Left cardiac atrium (tissue), 4 donors: Measurements from ENCODE around the gene KCNJ1. TPM values are rescaled to one million over a fixed set of nuclear protein-coding genes. Genes with fewer than 3 reads are reported as not detected.

Experiments used
- ATAC-seq, 2 donors: fragments of 200-7000 bp; cut with Tn5 transposase; one replicate each; pipeline ENCODE4 v1.9.1; 2020; ENCODE audit warnings: mild to moderate bottlenecking in 2 of 2, moderate library complexity in 2 of 2
- DNase-seq: peaks from one replicate; pipeline ENCODE4 v3.0.0-alpha.2; 2020
- intact Hi-C, 2 donors: fragments of 100-400 bp; cut with DNase I; formaldehyde crosslinking; loops; one replicate each; pipeline versions ENCODE4 v1.14.1 to v1.15.1; 2022 to 2023
- total RNA-seq, 2 donors: library from RNA; stranded (reverse); fragmentation: NEBNext Ultra II Directional; extraction: Animal tissue kit (Norgen Biotek cat#: 25700); gene quantifications; one replicate each; pipeline ENCODE4 v1.2.1, GENCODE V29; 2021
- donor health status: DM: no; HTN: yes; CAD: no.
- donor health status: DM: no; HTN: yes; CAD: no; lungs with severe emphysema.
- donor health status: DM: yes; HTN: yes; CAD: no.
- donor health status: Dilated cardiomyopathy.

Gene KCNJ1
- total RNA-seq, 2 donors from 2014 or later = not detected

DNA sequence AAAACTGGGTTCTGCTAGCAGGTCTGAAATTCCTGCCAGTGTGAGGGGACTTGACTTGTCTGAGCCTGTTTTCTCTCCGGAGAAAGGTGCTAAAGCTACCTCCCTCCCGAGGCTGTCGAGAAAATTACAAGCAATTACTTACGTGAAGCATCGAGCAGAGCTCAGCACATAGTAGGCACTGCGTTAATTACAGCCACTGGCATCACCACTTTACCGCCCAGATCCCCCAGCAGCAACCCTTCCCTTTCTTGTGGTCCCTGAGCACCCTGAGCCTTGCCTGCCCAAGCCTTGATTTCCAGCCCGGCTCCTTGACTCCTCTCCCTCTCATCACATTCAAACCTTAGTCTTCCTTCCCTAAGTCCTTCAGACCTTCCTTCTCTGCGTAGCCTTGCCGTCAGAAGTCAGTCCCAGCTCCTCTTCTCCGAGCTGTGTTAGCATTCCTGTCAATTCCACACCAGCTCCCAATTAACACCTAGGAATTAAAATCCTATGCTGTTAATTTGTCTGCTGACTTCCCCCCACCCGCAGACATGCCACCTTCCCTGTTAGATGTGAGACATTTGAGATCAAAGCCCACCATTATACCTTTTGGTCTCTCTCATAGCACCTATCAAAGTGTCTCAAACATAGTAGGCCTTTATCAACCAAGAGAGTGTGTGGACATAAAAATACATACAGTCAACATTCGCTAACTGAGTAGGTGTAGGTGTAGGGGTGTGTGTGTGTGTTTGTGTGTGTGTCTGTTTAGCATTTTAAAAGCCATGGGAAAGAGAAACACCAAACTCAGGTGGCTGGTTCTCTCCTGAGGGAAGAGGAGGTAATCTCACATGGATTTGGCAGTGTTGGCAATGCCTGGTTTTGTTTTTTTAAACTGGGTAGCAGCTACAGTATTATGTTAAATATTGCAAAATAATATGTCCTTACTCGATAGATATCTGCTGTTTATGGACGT is 21.2 kb upstream of the KCNJ1 start:
- intact Hi-C loops = loop anchor here in 1 of 2 donors (5.0 kb wide), 1 partner anchor 69 kb away; no protein-coding TSS in a partner anchor
- DNase-seq (no peak), ATAC-seq (no peak)

DNA sequence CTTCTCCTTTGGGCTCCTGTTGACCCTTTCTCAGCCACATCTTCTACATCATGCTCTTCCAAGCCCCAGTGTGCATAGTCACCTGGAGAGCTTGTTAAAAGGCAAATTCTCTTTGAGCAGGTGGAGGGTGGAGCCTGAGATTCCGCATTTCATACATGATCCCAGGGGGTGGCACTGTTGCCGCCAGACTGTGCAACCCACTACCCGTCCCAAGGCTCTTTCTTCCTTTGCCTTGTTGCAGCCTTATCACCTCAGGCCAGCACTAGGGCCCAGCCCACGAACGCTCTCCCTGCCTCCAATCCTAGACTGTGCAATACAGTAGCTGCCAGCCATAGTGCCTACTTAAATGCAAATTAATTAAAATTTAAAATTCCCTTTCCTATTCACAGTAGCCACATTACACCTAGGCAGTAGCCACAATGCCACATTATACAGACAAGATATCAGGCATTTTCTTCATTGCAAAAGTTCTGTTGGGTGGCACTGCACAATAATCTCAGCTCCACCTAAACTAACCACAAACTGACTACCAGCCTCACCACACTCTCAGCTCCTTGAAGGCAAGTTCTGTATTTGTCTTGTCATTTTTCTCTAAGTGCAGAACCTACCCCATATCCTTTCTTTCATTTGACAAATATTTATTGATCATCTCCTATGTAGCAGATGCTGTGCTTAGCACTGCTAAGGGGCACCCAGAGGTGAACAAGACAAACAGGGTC is 19.5 kb upstream of the KCNJ1 start:
- intact Hi-C loops = loop anchor here in 1 of 2 donors (5.0 kb wide), 1 partner anchor 71 kb away; no protein-coding TSS in a partner anchor
- DNase-seq = no peak
- peak in 1 of 2 donors; percentile 28 for ATAC-seq

DNA sequence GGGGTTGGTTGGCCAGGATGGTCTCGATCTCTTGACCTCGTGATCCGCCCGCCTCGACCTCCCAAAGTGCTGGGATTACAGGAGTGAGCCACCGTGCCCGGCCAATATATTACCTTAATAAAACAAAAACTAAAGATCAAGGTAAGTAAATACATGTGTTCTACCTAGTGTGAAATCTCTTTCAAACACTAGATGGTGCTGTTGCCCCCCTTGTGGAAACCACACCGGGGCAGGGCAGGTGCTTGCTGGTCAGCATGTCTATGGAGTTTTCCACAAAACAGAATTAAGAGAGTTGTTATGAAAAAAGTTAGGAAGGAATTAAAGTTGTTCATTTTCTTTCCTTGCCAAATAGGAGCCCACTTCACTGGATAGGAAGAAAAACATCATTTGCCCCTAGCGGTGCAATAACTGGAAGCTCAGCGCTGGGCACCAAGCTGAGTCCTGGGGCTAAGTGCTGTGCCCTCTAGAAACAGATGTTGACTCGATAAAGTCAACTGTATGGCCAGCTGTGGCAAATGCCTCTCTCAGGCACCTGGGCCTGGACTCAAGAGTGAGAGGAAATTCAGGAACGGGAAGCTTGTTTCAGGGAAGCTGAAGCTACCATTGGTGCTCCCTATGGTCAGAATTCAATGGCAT is 17.7 kb upstream of the KCNJ1 start:
- ATAC-seq (peak; percentile 77 to 80), DNase-seq (no peak)
- intact Hi-C loops = loop anchor here (2.0 to 5.0 kb wide), 2 partner anchors 72 kb away; no protein-coding TSS in a partner anchor

DNA sequence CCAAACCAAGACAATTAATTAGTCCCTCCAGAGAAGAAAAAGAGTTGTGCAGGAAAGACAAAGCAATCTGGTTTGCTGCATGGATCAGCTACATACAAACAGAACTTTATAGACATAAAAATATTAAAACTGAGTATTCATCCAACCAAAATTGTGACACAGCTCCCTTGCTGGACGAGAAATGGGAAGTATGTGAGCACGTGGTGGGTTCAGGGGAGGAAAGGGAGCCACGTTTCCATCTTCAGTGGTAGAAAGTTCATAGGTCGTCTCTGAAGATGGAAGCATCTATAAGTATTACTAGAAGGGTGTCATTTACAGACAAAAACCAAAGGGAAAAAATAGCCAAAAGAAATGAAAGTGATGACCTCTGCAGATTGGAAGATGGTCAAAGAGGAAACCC is 17.0 kb upstream of the KCNJ1 start:
- intact Hi-C loops = loop anchor here in 1 of 2 donors (2.0 kb wide), 1 partner anchor 73 kb away; no protein-coding TSS in a partner anchor
- ATAC-seq = no peak
- DNase-seq = no peak

GRCh38 chr11:128882451-128882850 is 15.4 kb upstream of the KCNJ1 start:
- ATAC-seq = no peak
- no peak for DNase-seq
- intact Hi-C loops = no loop called here

DNA sequence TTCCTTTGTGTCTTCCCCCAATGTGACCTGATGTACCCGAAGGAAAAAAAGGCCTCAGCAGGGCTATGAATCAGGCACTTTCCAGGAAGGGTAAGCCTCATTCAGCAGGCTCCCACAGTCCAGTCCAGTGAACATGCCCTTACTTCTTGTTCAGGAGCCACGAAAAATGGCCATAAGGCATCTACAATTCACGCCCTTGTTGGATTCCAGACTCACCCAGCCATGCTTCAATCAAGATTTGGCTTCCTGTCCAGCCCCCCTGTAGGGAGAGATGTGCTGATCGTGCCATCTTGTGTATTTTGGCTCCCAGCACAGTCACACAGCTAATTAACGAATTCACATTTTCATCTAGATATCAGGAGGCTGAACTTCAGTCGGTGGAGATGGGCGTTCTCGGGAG is 14.1 kb upstream of the KCNJ1 start:
- ATAC-seq (no peak), DNase-seq (no peak)
- intact Hi-C loops = no loop called here

DNA sequence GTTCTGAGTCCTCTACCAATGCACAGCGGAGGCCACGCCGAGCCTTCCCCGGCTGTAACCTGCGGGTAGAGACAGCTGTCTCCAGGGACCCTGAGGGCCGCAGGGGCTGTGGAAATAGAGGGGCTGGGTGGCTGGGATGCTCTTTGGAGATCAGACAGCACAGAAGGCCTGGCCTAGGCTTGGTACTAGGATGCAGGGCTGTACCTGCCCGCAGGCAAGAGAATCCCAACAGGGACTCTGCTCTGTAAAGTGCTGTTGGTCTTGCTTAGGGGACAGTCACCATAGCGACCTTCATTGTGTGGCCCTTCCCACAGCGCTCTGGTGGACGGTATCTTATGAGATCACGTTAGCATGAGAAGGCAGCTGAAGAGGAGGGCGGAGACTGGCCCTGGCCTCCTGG is 12.7 kb upstream of the KCNJ1 start:
- DNase-seq (no peak), ATAC-seq (no peak)
- intact Hi-C loops = no loop called here

DNA sequence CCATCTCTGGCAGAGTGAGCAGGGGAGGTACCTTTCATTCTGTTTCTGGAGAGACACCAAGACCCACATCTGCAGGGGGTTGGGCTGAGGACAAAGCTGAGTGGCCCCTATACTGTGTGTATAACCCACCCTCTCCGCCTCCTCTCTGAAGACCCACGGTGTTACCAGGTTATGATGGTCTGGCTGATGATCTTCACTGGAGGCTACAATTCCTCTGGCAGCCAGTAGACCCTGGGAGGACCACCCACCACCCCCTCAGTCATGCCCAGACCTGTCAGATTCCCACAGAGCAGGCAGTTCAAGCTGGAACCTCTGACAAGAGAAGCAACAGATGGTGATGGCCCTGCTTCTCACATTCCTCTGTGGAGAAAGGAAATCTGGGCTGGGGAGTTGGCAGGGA is 11.4 kb upstream of the KCNJ1 start:
- DNase-seq = no peak
- intact Hi-C loops = no loop called here
- ATAC-seq = no peak

GRCh38 chr11:128877726-128878125 is 10.6 kb upstream of the KCNJ1 start:
- DNase-seq = no peak
- intact Hi-C loops = no loop called here
- ATAC-seq = no peak

DNA sequence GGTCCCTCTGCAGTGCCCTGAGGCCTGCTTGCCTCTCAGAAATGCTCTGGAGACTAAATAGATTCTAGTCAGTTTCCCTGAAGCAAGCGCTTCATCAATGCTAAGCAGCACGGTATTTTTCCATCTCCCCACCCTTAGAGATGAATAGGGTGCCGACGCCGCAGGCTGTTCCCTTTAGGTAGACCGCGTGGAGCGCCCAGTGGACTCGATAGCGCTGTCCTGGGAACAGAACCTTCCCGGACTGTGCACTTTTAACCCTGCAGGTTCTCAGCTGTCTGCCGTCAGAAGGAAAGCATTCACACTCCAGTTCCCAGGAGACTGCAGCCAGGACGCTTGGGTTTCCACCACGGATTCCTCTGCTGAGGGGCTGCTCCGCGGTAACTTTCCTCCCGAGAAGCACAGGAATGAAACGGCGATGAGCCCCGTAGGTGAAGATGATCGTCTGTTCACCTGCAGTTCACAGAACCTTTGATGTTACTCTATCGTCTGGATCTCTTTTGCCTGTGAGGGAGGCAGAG is 9.1 kb upstream of the KCNJ1 start:
- DNase-seq (no peak), ATAC-seq (no peak)
- intact Hi-C loops = no loop called here

- intact Hi-C loops = no loop called here
- no peak for DNase-seq
- ATAC-seq = no peak
These were observed 7.3 kb upstream of the KCNJ1 start for GRCh38 chr11:128874427-128874826.

GRCh38 chr11:128872594-128872993 is 5.5 kb upstream of the KCNJ1 start:
- DNase-seq = no peak
- intact Hi-C loops = no loop called here
- ATAC-seq = no peak

DNA sequence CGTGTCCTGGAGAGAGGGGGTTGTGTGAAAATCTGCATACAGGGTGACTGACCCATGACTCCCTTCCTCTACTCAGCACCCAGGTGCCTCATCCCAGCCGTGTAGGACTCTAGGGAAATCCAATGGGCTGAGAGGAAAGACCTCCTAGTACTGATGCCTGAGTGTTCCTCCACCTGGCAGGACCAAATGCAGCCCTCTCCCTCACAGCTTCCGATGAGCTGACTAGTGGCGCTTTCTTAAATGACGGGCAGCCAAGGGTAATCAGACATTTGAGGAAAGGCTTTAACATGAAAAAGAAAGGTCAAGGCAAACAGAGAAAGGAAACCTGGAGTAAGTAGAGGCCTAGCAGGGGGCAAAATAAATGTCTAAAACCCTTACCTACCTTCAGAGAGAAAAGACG is 5.0 kb upstream of the KCNJ1 start:
- DNase-seq = no peak
- intact Hi-C loops = no loop called here
- no peak for ATAC-seq

DNA sequence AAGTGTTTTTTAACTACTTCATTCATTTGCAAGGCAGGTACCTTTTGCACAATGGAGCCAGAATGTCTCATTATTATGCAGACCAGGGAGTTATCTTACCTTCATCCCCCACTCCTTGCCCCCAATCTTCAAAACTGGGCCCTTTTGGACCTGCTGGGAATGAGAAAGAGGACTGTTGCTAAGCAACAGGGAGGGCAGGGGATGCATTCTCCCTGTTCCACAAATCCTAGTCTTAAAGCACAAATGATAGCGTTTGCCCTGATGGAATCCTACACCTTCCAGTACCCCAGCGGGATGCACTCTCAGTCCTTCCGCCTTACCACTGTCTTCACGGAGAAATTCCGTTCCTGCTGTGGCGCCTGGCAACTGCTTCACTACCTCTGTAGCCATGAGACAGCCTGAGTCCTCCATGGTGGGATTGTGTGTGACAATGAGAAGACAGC is 4.1 kb upstream of the KCNJ1 start:
- DNase-seq (no peak), ATAC-seq (no peak)
- intact Hi-C loops = no loop called here

- no peak for DNase-seq
- no peak for ATAC-seq
- intact Hi-C loops = no loop called here
These were observed 2.0 kb upstream of the KCNJ1 start for GRCh38 chr11:128868841-128869671.

GRCh38 chr11:128865490-128865889 is 1.6 kb downstream of the KCNJ1 start:
- ATAC-seq = no peak
- DNase-seq = no peak
- intact Hi-C loops = no loop called here

DNA sequence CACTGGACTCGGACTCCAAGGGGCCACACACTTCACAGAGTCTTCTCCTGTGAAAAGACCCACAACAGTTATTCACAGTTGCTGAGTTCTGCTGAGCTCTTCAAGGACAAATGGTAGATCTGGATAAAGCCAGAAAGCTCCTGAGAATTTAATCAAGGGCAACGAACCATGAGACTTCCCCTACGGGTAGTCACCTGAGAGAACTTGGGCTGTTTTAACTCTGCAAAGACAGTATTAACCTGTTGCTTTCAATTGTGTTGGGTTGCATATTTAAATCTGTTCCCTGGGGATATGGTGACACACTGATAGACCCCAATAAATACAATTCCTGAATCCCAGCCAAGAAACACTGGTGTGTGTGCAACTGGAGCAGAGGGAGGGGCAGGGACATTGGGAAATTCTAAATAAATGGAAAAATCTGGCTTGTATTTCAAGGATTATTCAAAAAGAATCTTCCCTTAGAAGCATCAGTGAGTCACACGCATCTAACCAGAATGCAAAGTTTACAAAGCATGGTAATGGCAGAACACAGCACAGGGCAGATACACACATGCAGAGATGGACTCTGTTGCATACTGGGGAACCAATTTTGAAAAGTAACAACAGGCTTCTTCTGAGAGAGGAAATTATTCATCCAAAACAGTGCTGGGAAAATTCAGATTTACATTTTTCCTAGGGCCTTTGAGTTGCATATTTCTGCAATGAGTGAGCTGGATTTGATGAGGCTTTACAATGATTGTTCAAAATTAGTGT is 4.0 kb downstream of the KCNJ1 start:
- intact Hi-C loops = no loop called here
- ATAC-seq (no peak), DNase-seq (no peak)

GRCh38 chr11:128862406-128862805 is 4.7 kb downstream of the KCNJ1 start:
- DNase-seq (no peak), ATAC-seq (no peak)
- intact Hi-C loops = no loop called here
